BJ (cell line): ENCODE data around the gene FTSJ3. TPM values are rescaled to one million over a fixed set of nuclear protein-coding genes. Genes with fewer than 3 reads are reported as not detected.
"Not testable (repeated sequence)": the region's sequence is repeated elsewhere in the genome, so short reads cannot be mapped to it uniquely, and the experiment has no call there.

Experiments used
- CTCF ChIA-PET: fragments of 350-600 bp; formaldehyde crosslinking; extraction: SDS; loops from one replicate; lab custom pipeline; 2021; ENCODE audit warnings: antibody characterized with exemption, inconsistent platforms; lab: Yijun Ruan, JAX
- POLR2A ChIA-PET: fragments of 300-600 bp; sonication (Branson Sonifier 250); formaldehyde crosslinking; extraction: SDS; loops from one replicate; lab custom pipeline; 2021; ENCODE audit warnings: antibody characterized with exemption; lab: Charles Lee
- DNase-seq: peaks from one replicate; pipeline ENCODE4 v3.0.0-alpha.2; 2011; ENCODE audit warnings: low read depth
- H3K27me3 ChIP-seq: 2 replicates; pipeline ENCODE4 v1.6.0; 2011; ENCODE audit warnings: low read length; ENCODE audit not compliant: control insufficient read depth, insufficient read depth
- H3K36me3 ChIP-seq: 2 replicates; pipeline ENCODE4 v1.5.1; 2011; ENCODE audit warnings: low read length; ENCODE audit not compliant: control insufficient read depth, insufficient read depth
- H3K4me3 ChIP-seq: 2 replicates; pipeline ENCODE4 v1.5.1; 2011; ENCODE audit warnings: low read depth, mild to moderate bottlenecking, control low read depth, low read length
- CTCF ChIP-seq: IDR thresholded peaks from 2 replicates; pipeline ENCODE4 v1.5.1; 2011; ENCODE audit warnings: low read depth, mild to moderate bottlenecking, control low read depth, inconsistent platforms, low read length, moderate library complexity; ENCODE audit not compliant: insufficient read depth
- polyA plus RNA-seq: library from polyadenylated mRNA; depleted of rRNA; stranded (reverse); fragments of >200 nt; gene quantifications from 2 replicates; pipeline ENCODE4 v1.2.3, GENCODE V29; 2011

Gene FTSJ3
- polyA plus RNA-seq, 1 experiment = 42.1 TPM

- POLR2A ChIA-PET = no interaction called here
- Histone ChIP-seq H3K27me3 (peaks cover 13% of the 10 kb centered on the region), H3K4me3 (no peak overlapping the region), H3K36me3 (no peaks in the 10 kb centered on the region)
- CTCF ChIA-PET = interaction anchor here (0.6 to 5.2 kb wide), 10 partner anchors 8 to 1648 kb away, joined by 3 to 28 read pairs (median 4); partner anchors contain the start of gene GH2
- TF ChIP-seq CTCF = no peak
- DNase-seq = no peak
Observed at GRCh38 chr17:63859257-63859656, 31.8 kb upstream of the FTSJ3 start.

GRCh38 chr17:63856425-63856824, 29.0 kb upstream of the FTSJ3 start:
- H3K36me3 ChIP-seq, DNase-seq, H3K4me3 ChIP-seq, POLR2A ChIA-PET: not testable (repeated sequence)
- CTCF ChIA-PET = interaction anchor here (0.7 to 4.7 kb wide), 2 partner anchors 9 to 49 kb away, joined by 3 to 28 read pairs; no protein-coding TSS in a partner anchor
- H3K27me3 ChIP-seq = peaks cover 14% of the 10 kb centered on the region

- POLR2A ChIA-PET = no interaction called here
- no peaks in the 10 kb centered on the region for H3K36me3 ChIP-seq
Observed at GRCh38 chr17:63855185-63855584, 27.7 kb upstream of the FTSJ3 start.

GRCh38 chr17:63854709-63855108, 27.2 kb upstream of the FTSJ3 start:
- no peak overlapping the region for H3K4me3 ChIP-seq
- CTCF ChIA-PET = interaction anchor here (1.0 to 4.7 kb wide), 4 partner anchors 8 to 27 kb away, joined by 3 to 28 read pairs (median 5); partner anchors contain the start of gene GH2
- POLR2A ChIA-PET = no interaction called here
- no peak for DNase-seq
- H3K27me3 ChIP-seq = peaks cover 10% of the 10 kb centered on the region
- H3K36me3 ChIP-seq = no peaks in the 10 kb centered on the region
- no peak for TF ChIP-seq CTCF

More at GRCh38 chr17:63855185-63855584, 27.7 kb upstream of the FTSJ3 start:
- Histone ChIP-seq H3K4me3 (no peak overlapping the region), H3K27me3 (peaks cover 12% of the 10 kb centered on the region)
- no peak for DNase-seq
- CTCF ChIA-PET = interaction anchor here (1.5 to 4.7 kb wide), 3 partner anchors 8 to 15 kb away, joined by 4 to 28 read pairs (median 6); no protein-coding TSS in a partner anchor
- no peak for TF ChIP-seq CTCF

- TF ChIP-seq CTCF = no peak
- H3K36me3 ChIP-seq = no peaks in the 10 kb centered on the region
- H3K27me3 ChIP-seq = peaks cover 7% of the 10 kb centered on the region
- DNase-seq = no peak
- H3K4me3 ChIP-seq = no peak overlapping the region
- POLR2A ChIA-PET = no interaction called here
- CTCF ChIA-PET = interaction anchor here (0.7 to 4.7 kb wide), 2 partner anchors 9 to 12 kb away, joined by 4 to 28 read pairs; no protein-coding TSS in a partner anchor
Observed at GRCh38 chr17:63853260-63853659, 25.8 kb upstream of the FTSJ3 start.

- Histone ChIP-seq H3K27me3 (peaks cover 6% of the 10 kb centered on the region), H3K4me3 (no peak overlapping the region), H3K36me3 (no peaks in the 10 kb centered on the region)
- ChIA-PET CTCF (interaction anchor here (1.4 kb wide), 1 partner anchor 15 kb away, joined by 6 read pairs; no protein-coding TSS in a partner anchor), POLR2A (no interaction called here)
- no peak for DNase-seq
- TF ChIP-seq CTCF = no peak
Observed at GRCh38 chr17:63850401-63850800, 22.9 kb upstream of the FTSJ3 start.
